ENCODE results near the gene PTPRT.

DNA sequence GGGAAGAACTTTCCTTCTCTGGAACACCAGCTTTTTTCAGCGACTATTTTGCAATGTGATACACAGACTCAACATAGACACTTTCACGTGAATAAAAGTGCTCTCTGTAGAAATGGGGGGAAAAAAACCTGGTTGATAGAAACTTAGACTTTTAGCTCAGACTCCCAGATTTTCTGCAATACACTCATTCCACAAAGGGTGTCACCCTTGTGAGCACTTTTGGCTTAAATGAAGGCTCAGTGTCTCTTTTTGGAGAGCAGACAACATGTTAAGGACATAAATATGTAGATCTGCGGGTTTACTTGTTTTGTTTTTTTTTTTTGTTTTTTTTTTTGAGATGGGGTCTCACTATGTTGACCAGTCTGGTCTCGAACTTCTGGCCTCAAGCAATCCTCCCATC, 579.6 kb downstream of the PTPRT start:
- TF ChIP-seq, protein P1, sequence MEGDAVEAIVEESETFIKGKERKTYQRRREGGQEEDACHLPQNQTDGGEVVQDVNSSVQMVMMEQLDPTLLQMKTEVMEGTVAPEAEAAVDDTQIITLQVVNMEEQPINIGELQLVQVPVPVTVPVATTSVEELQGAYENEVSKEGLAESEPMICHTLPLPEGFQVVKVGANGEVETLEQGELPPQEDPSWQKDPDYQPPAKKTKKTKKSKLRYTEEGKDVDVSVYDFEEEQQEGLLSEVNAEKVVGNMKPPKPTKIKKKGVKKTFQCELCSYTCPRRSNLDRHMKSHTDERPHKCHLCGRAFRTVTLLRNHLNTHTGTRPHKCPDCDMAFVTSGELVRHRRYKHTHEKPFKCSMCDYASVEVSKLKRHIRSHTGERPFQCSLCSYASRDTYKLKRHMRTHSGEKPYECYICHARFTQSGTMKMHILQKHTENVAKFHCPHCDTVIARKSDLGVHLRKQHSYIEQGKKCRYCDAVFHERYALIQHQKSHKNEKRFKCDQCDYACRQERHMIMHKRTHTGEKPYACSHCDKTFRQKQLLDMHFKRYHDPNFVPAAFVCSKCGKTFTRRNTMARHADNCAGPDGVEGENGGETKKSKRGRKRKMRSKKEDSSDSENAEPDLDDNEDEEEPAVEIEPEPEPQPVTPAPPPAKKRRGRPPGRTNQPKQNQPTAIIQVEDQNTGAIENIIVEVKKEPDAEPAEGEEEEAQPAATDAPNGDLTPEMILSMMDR (IDR thresholded peaks at IDR 0.05; ENCODE audit: low read depth, low read length), result no peak
- no peak for TF ChIP-seq POLR2A (IDR thresholded peaks at IDR 0.05; ENCODE audit: extremely low read depth, insufficient read length)

Data from NB4 (cell line).